ENCODE results near the gene PRSS1. TPM values are rescaled to one million over a fixed set of nuclear protein-coding genes. Genes with fewer than 3 reads are reported as not detected.
"Not testable (repeated sequence)": the region's sequence is repeated elsewhere in the genome, so short reads cannot be mapped to it uniquely, and the experiment has no call there.

The PRSS1 gene
- total and polyA plus RNA-seq, 2 donors (not counting 3 experiments of a cell fraction or from before 2014, with no cell fraction given) = not detected

- Histone ChIP-seq H3K27ac (ENCODE audit: insufficient read depth, low read depth, low read length) (no peak overlapping the region), H3K36me3 (ENCODE audit: control insufficient read depth in 2 of 2, extremely low read depth in 1 of 2, insufficient read depth in 2 of 2, low read length in 2 of 2) (no peaks in the 10 kb centered on the region), H3K4me2 (ENCODE audit: insufficient read depth, low read length) (no peak overlapping the region), H3K79me2 (ENCODE audit: control insufficient read depth, insufficient read depth, low read length) (no peaks in the 10 kb centered on the region), H3K4me3 (replicated peaks in 1 of 3; ENCODE audit: insufficient read depth in 1 of 3, low read depth in 1 of 3, low read length in 3 of 3) (no peak overlapping the region), H3K9me1 (replicated peaks; ENCODE audit: control insufficient read depth, extremely low read depth, insufficient read depth, low read length) (no peaks in the 10 kb centered on the region), H3K27me3 (ENCODE audit: control insufficient read depth in 2 of 2, insufficient read depth in 2 of 2, low read length in 2 of 2) (peaks cover 0 to 8% of the 10 kb centered on the region in 2 experiments), H2AFZ (ENCODE audit: low read depth, low read length) (no peak overlapping the region), H3K9ac (replicated peaks; ENCODE audit: extremely low read depth, insufficient read depth, low read length) (no peak overlapping the region), H4K20me1 (replicated peaks; ENCODE audit: control insufficient read depth, extremely low read depth, insufficient read depth, low read length) (no peaks in the 10 kb centered on the region), H3K9me3 (replicated peaks; ENCODE audit: control insufficient read depth, insufficient read depth, low read length) (no peaks in the 10 kb centered on the region), H3K4me1 (ENCODE audit: control insufficient read depth, extremely low read depth, insufficient read depth, low read length) (no peaks in the 10 kb centered on the region)
- no peak for FAIRE-seq
- dilution Hi-C loops (cut with MboI; ENCODE audit: extremely low pct_ligation_motif_present, low sequenced_read_pairs) = no loop called here
- CTCF ChIA-PET = interaction anchor here (3.1 kb wide), 1 partner anchor 80 kb away, joined by 6 read pairs; no protein-coding TSS in a partner anchor
- intact Hi-C loops (cut with micrococcal nuclease) = no loop called here
- no peak for TF ChIP-seq MYC (IDR thresholded peaks at IDR 0.05; ENCODE audit: low read depth, low read length)
- TF ChIP-seq POLR2AphosphoS5 (IDR thresholded peaks at IDR 0.05; ENCODE audit: insufficient read depth, low read depth, low read length) = no peak
- TF ChIP-seq FOS (IDR thresholded peaks at IDR 0.05; ENCODE audit: borderline replicate concordance, insufficient read depth, low read length) = no peak
- no peak for TF ChIP-seq JUN (IDR thresholded peaks at IDR 0.05; ENCODE audit: borderline replicate concordance, insufficient read depth, insufficient read length, low read depth)
- no peak for TF ChIP-seq MAX (IDR thresholded peaks at IDR 0.05; ENCODE audit: insufficient read depth, insufficient read length)
- TF ChIP-seq POLR2A (IDR thresholded peaks at IDR 0.05; ENCODE audit: low read depth, low read length) = no peak
- TF ChIP-seq GATA2 (IDR thresholded peaks at IDR 0.05; ENCODE audit: insufficient read depth, insufficient read length, low read depth, low read length) = no peak
- TF ChIP-seq EZH2 (IDR thresholded peaks at IDR 0.05; ENCODE audit: borderline replicate concordance, low read depth, low read length, severe bottlenecking) = no peak
- TF ChIP-seq CTCF (IDR thresholded peaks at IDR 0.05; ENCODE audit: extremely low read depth in 1 of 2, insufficient read depth in 1 of 2, low read depth in 1 of 2, low read length in 2 of 2) = no peak
- no peak for DNase-seq (ENCODE audit: low read depth, low spot score)
- BruUV-seq (replicated peaks) = no TSS peak
- POLR2A ChIA-PET = no interaction called here
Measured at GRCh38 chr7:142703655-142704305, 45.5 kb upstream of the PRSS1 start.

- H3K79me2 ChIP-seq (ENCODE audit: control insufficient read depth, insufficient read depth, low read length); H3K4me1 ChIP-seq (ENCODE audit: control insufficient read depth, extremely low read depth, insufficient read depth, low read length); H3K4me2 ChIP-seq (ENCODE audit: insufficient read depth, low read length); H4K20me1 ChIP-seq (replicated peaks; ENCODE audit: control insufficient read depth, extremely low read depth, insufficient read depth, low read length); POLR2A ChIA-PET; H3K9ac ChIP-seq (replicated peaks; ENCODE audit: extremely low read depth, insufficient read depth, low read length); H3K9me3 ChIP-seq (replicated peaks; ENCODE audit: control insufficient read depth, insufficient read depth, low read length); H3K27me3 ChIP-seq (ENCODE audit: control insufficient read depth in 2 of 2, insufficient read depth in 2 of 2, low read length in 2 of 2); intact Hi-C loops (cut with micrococcal nuclease); H3K27ac ChIP-seq (ENCODE audit: insufficient read depth, low read depth, low read length); BruUV-seq (replicated peaks); dilution Hi-C loops (cut with MboI; ENCODE audit: extremely low pct_ligation_motif_present, low sequenced_read_pairs); H3K4me3 ChIP-seq (replicated peaks in 1 of 3; ENCODE audit: insufficient read depth in 1 of 3, low read depth in 1 of 3, low read length in 3 of 3); H3K36me3 ChIP-seq (ENCODE audit: control insufficient read depth in 2 of 2, extremely low read depth in 1 of 2, insufficient read depth in 2 of 2, low read length in 2 of 2); DNase-seq (ENCODE audit: low read depth, low spot score); H2AFZ ChIP-seq (ENCODE audit: low read depth, low read length); FAIRE-seq; H3K9me1 ChIP-seq (replicated peaks; ENCODE audit: control insufficient read depth, extremely low read depth, insufficient read depth, low read length): not testable (repeated sequence)
- CTCF ChIA-PET = interaction anchor here (1.0 to 2.1 kb wide), 5 partner anchors 19 to 174 kb away, joined by 3 to 30 read pairs (median 5); no protein-coding TSS in a partner anchor
Measured at GRCh38 chr7:142708726-142709125, 40.5 kb upstream of the PRSS1 start.

Data from endothelial cell of umbilical vein (primary cell).